Endothelial cell (in vitro differentiated cells): ENCODE measurements around the gene GLYR1. TPM values are rescaled to one million over a fixed set of nuclear protein-coding genes. Genes with fewer than 3 reads are reported as not detected.

Experiments used
- DNase-seq: peaks from one replicate; pipeline ENCODE4 v3.0.0; 2021; ENCODE audit warnings: low spot score
- H3K27ac Mint-ChIP-seq: one replicate; pipeline ENCODE4 v1.8.0; 2021; ENCODE audit warnings: mixed read lengths, inconsistent platforms; ENCODE audit not compliant: unreplicated experiment
- H3K27me3 Mint-ChIP-seq: one replicate; pipeline ENCODE4 v1.8.0; 2021; ENCODE audit warnings: mild to moderate bottlenecking, moderate library complexity, mixed read lengths, inconsistent platforms; ENCODE audit not compliant: unreplicated experiment
- H3K36me3 Mint-ChIP-seq: one replicate; pipeline ENCODE4 v1.8.0; 2021; ENCODE audit warnings: mild to moderate bottlenecking, low read depth, mixed read lengths, inconsistent platforms; ENCODE audit not compliant: unreplicated experiment
- H3K4me1 Mint-ChIP-seq: one replicate; pipeline ENCODE4 v1.8.0; 2021; ENCODE audit warnings: mild to moderate bottlenecking, mixed read lengths, inconsistent platforms; ENCODE audit not compliant: unreplicated experiment
- H3K4me3 Mint-ChIP-seq: one replicate; pipeline ENCODE4 v1.8.0; 2021; ENCODE audit warnings: mild to moderate bottlenecking, mixed read lengths, inconsistent platforms; ENCODE audit not compliant: unreplicated experiment
- H3K9me3 Mint-ChIP-seq: one replicate; pipeline ENCODE4 v1.8.0; 2021; ENCODE audit warnings: mixed read lengths, inconsistent platforms; ENCODE audit not compliant: unreplicated experiment
- CTCF ChIP-seq: fragments of 200-600 bp; sonication (generic); IDR thresholded peaks from one replicate; pipeline ENCODE4 v1.5.0; 2021; ENCODE audit warnings: antibody characterized with exemption; ENCODE audit not compliant: unreplicated experiment
- total RNA-seq: library from RNA; stranded (reverse); fragmentation: NEBNext Ultra II Directional; extraction: Animal tissue kit (Norgen Biotek cat#: 25700); gene quantifications from one replicate; pipeline ENCODE4 v1.2.1, GENCODE V29; 2021; ENCODE audit not compliant: unreplicated experiment

Gene GLYR1
- total RNA-seq, 1 donor from 2014 or later, result 111 TPM

- H3K27ac Mint-ChIP-seq, result no peak overlapping the region
- H3K4me1 Mint-ChIP-seq, result peaks cover 10% of the 10 kb centered on the region
- DNase-seq, result no peak
- H3K9me3 Mint-ChIP-seq, result no peaks in the 10 kb centered on the region
- H3K36me3 Mint-ChIP-seq, result peaks cover 14% of the 10 kb centered on the region
- H3K4me3 Mint-ChIP-seq, result peak overlapping the region; percentile 57
- peaks cover 2% of the 10 kb centered on the region for H3K27me3 Mint-ChIP-seq
- TF ChIP-seq CTCF, result no peak
Observed at GRCh38 chr16:4805231-4805630, 41.9 kb downstream of the GLYR1 start.

GRCh38 chr16:4803898-4804762, 43.0 kb downstream of the GLYR1 start:
- DNase-seq, result no peak
- H3K4me3 Mint-ChIP-seq, result no peak overlapping the region
- no peak overlapping the region for H3K27ac Mint-ChIP-seq
- no peak for TF ChIP-seq CTCF
- peaks cover 10% of the 10 kb centered on the region for H3K4me1 Mint-ChIP-seq
- H3K36me3 Mint-ChIP-seq, result peaks cover 16% of the 10 kb centered on the region
- no peaks in the 10 kb centered on the region for H3K9me3 Mint-ChIP-seq
- peaks cover 2% of the 10 kb centered on the region for H3K27me3 Mint-ChIP-seq

GRCh38 chr16:4803401-4803844, 43.7 kb downstream of the GLYR1 start:
- H3K36me3 Mint-ChIP-seq, result peaks cover 23% of the 10 kb centered on the region
- TF ChIP-seq CTCF, result no peak
- no peak overlapping the region for H3K27ac Mint-ChIP-seq
- H3K9me3 Mint-ChIP-seq, result no peaks in the 10 kb centered on the region
- peaks cover 2% of the 10 kb centered on the region for H3K27me3 Mint-ChIP-seq
- DNase-seq, result no peak
- peaks cover 10% of the 10 kb centered on the region for H3K4me1 Mint-ChIP-seq
- peak overlapping the region; percentile 92 for H3K4me3 Mint-ChIP-seq

GRCh38 chr16:4802659-4803287, 44.3 kb downstream of the GLYR1 start:
- peak; percentile 87 for DNase-seq
- H3K4me3 Mint-ChIP-seq, result peak overlapping the region; percentile 92
- peaks cover 10% of the 10 kb centered on the region for H3K4me1 Mint-ChIP-seq
- H3K27me3 Mint-ChIP-seq, result peaks cover 2% of the 10 kb centered on the region
- TF ChIP-seq CTCF, result peak; percentile 40
- H3K27ac Mint-ChIP-seq, result no peak overlapping the region
- no peaks in the 10 kb centered on the region for H3K9me3 Mint-ChIP-seq
- H3K36me3 Mint-ChIP-seq, result peaks cover 23% of the 10 kb centered on the region
